BLaER1 (cell line): ENCODE data around the gene BARX2.

Source experiments
- H3K27ac ChIP-seq: shearing (Covaris generic); formaldehyde crosslinking; 2 replicates; pipeline ENCODE4 v1.8.1; 2022
- H3K27me3 ChIP-seq: shearing (Covaris generic); formaldehyde crosslinking; 2 replicates; pipeline ENCODE4 v1.8.1; 2022
- H3K36me3 ChIP-seq: shearing (Covaris generic); formaldehyde crosslinking; 2 replicates; pipeline ENCODE4 v1.8.1; 2022
- H3K4me1 ChIP-seq: shearing (Covaris generic); formaldehyde crosslinking; 2 replicates; pipeline ENCODE4 v1.8.1; 2022
- H3K4me2 ChIP-seq: shearing (Covaris generic); formaldehyde crosslinking; 2 replicates; pipeline ENCODE4 v1.8.1; 2022
- H3K4me3 ChIP-seq: shearing (Covaris generic); formaldehyde crosslinking; 2 replicates; pipeline ENCODE4 v1.8.1; 2022
- H3K9ac ChIP-seq: shearing (Covaris generic); formaldehyde crosslinking; 2 replicates; pipeline ENCODE4 v1.8.1; 2022
- H3K9me3 ChIP-seq: shearing (Covaris generic); formaldehyde crosslinking; 2 replicates; pipeline ENCODE4 v1.8.1; 2022
- H4K20me1 ChIP-seq: shearing (Covaris generic); formaldehyde crosslinking; 2 replicates; pipeline ENCODE4 v1.8.1; 2022
- Cebpa-rat ChIP-seq: shearing (Covaris generic); IDR thresholded peaks from 2 replicates; pipeline ENCODE4 v1.8.1; 2022

Gene BARX2

DNA sequence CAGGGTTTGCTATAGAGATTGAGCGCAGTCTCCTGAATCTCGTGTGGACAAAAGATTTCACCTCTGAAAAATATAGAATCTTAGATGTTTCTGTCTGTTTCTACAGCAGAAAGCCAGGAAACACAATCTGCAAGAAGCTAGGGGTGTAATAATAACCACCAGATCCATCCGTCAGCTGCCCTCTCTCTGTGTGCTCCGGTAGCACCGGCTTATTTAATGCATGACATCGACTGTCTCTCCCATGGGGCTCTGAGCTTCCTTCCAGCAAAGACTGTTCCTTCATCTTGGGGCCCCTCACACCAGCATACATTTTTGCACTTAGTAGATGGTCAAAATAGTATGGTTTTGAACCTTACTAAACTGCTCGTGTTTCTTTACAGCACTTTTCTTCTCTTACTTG lies 20.2 kb downstream of the BARX2 start:
- no peaks in the 10 kb centered on the region; the same call in 1 of the 2 replicates for H3K27me3 ChIP-seq

GRCh38 chr11:129396454-129396853 lies 20.8 kb downstream of the BARX2 start:
- Histone ChIP-seq H3K4me2 (no peak overlapping the region), H3K9me3 (0 out of 2 replicates have a peak, but pooled peaks cover 11% of the 10 kb centered on the region), H3K36me3 (no peaks in the 10 kb centered on the region), H3K4me1 (peaks cover 8% of the 10 kb centered on the region), H3K9ac (no peak overlapping the region), H3K4me3 (no peak overlapping the region), H4K20me1 (no peaks in the 10 kb centered on the region), H3K27me3 (no peaks in the 10 kb centered on the region; the same call in 1 of the 2 replicates), H3K27ac (no peak overlapping the region)
- no peak for TF ChIP-seq Cebpa-rat

More for the DNA sequence above, 20.2 kb downstream of the BARX2 start:
- TF ChIP-seq Cebpa-rat, result no peak
- Histone ChIP-seq H3K9me3 (0 out of 2 replicates have a peak, but pooled peaks cover 11% of the 10 kb centered on the region), H3K4me2 (no peak overlapping the region), H3K4me3 (no peak overlapping the region), H3K27ac (no peak overlapping the region), H3K36me3 (no peaks in the 10 kb centered on the region), H4K20me1 (no peaks in the 10 kb centered on the region), H3K4me1 (peaks cover 10% of the 10 kb centered on the region), H3K9ac (no peak overlapping the region)

GRCh38 chr11:129402206-129403171 lies 26.8 kb downstream of the BARX2 start:
- H3K4me3 ChIP-seq, result no peak overlapping the region
- TF ChIP-seq Cebpa-rat, result no peak
- H3K27ac ChIP-seq, result no peak overlapping the region
- no peaks in the 10 kb centered on the region for H3K36me3 ChIP-seq
- no peak overlapping the region for H3K9ac ChIP-seq
- H3K9me3 ChIP-seq, result 0 out of 2 replicates have a peak, but pooled peaks cover 11% of the 10 kb centered on the region
- no peaks in the 10 kb centered on the region for H3K27me3 ChIP-seq
- H3K4me2 ChIP-seq, result no peak overlapping the region
- H4K20me1 ChIP-seq, result no peaks in the 10 kb centered on the region
- H3K4me1 ChIP-seq, result no peaks in the 10 kb centered on the region

DNA sequence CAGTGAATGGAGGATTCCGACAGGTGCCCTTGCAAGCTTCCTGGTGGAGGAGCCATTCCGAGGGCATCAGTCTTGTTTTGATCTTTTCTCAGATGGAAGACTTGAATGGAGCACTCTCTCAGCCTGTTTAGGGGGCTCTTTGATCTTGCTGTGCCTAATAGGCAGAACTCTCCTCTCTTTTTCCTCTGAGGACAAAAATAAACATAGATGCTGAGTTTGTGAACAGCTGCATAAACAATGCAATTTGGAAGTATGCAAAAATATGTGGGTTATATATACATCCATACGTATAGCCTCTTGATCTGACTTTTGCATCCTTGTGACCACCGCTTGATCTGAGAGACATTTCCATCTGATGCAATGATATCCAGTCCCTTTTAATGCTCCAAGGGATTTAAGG lies 29.1 kb downstream of the BARX2 start:
- no peaks in the 10 kb centered on the region for H3K36me3 ChIP-seq
- no peaks in the 10 kb centered on the region for H3K4me1 ChIP-seq
- no peaks in the 10 kb centered on the region for H3K27me3 ChIP-seq
- no peak overlapping the region for H3K27ac ChIP-seq
- no peak overlapping the region for H3K9ac ChIP-seq
- H4K20me1 ChIP-seq, result no peaks in the 10 kb centered on the region
- 0 out of 2 replicates have a peak, but pooled peaks cover 4% of the 10 kb centered on the region for H3K9me3 ChIP-seq
- no peak overlapping the region for H3K4me3 ChIP-seq
- TF ChIP-seq Cebpa-rat, result no peak
- no peak overlapping the region for H3K4me2 ChIP-seq

DNA sequence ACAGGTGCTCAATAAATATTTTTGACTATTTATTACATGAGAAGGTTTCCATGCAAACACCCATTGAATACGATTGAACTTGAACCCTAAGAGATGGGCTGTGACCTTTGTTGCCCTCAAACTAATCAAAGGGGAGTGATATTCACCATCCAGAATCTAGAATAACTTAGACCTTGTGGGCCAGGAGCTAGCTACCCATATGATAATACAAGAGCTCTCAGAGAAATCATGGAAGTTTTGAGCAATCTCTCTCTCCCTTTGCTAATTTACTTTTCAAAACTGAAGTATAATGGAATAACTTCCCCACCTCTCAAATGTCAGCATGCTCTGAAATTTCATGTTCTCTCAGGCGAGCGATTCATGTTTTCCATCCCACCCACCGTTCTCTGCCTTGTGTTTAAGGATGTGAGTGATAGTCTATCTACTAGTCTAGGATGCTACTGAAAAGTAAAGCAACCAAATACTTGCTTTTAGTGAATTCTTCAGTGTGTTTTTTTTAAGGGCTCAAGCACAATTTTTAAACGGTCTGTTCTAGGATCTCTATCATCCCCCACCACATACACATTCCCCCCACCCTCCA lies 33.3 kb downstream of the BARX2 start:
- Histone ChIP-seq H3K4me1 (no peaks in the 10 kb centered on the region), H3K4me2 (no peak overlapping the region), H4K20me1 (no peaks in the 10 kb centered on the region), H3K27me3 (no peaks in the 10 kb centered on the region), H3K9me3 (no peaks in the 10 kb centered on the region), H3K36me3 (no peaks in the 10 kb centered on the region), H3K9ac (no peak overlapping the region), H3K27ac (no peak overlapping the region), H3K4me3 (no peak overlapping the region)
- no peak for TF ChIP-seq Cebpa-rat

- no peaks in the 10 kb centered on the region for H3K27me3 ChIP-seq
- H3K4me3 ChIP-seq, result no peak overlapping the region
- H3K27ac ChIP-seq, result no peak overlapping the region
- no peak overlapping the region for H3K9ac ChIP-seq
- no peaks in the 10 kb centered on the region for H3K4me1 ChIP-seq
- no peaks in the 10 kb centered on the region for H3K9me3 ChIP-seq
- no peaks in the 10 kb centered on the region for H4K20me1 ChIP-seq
- H3K4me2 ChIP-seq, result no peak overlapping the region
- TF ChIP-seq Cebpa-rat, result no peak
- H3K36me3 ChIP-seq, result no peaks in the 10 kb centered on the region
Measured at GRCh38 chr11:129410395-129410960, 34.8 kb downstream of the BARX2 start.

GRCh38 chr11:129412494-129412893 lies 36.8 kb downstream of the BARX2 start:
- Histone ChIP-seq H3K36me3 (no peaks in the 10 kb centered on the region), H3K4me1 (no peaks in the 10 kb centered on the region), H4K20me1 (no peaks in the 10 kb centered on the region), H3K9me3 (no peaks in the 10 kb centered on the region), H3K27me3 (no peaks in the 10 kb centered on the region), H3K4me2 (no peak overlapping the region), H3K4me3 (no peak overlapping the region), H3K9ac (no peak overlapping the region), H3K27ac (no peak overlapping the region)
- no peak for TF ChIP-seq Cebpa-rat

DNA sequence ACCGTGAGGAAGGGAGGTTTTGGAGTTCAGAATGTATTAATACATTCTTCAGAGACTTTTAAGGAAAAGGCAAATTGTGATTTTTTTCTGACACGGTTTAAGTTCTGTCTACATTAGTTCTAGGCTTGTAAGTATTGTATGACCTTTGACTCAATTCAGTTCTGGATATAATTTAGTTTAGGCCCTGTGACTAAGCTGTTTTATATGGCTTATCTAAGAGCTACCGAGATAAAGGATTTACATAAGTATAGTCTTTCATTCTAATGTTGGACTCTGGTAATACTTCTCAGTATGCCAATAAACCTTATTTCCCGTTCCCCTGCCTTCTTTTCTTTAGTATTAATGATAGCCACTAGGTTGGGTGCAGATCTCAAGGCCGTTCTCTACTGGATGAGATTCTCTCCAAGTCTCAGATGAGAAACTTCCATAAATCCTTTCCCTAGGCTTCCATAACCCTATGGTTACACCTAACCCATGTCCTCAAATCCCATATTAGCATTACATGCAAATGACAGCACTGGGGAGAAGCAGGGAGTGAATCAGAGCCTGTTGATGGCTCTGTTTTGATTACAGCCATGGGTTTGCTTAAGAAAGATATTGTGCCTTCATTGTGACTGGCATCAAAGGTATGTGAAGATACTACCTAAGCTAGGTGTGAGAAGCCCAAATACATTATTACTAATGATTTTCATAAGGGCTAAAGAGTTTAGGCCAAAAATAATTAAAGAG lies 38.7 kb downstream of the BARX2 start:
- no peak overlapping the region for H3K4me3 ChIP-seq
- no peaks in the 10 kb centered on the region for H3K9me3 ChIP-seq
- no peaks in the 10 kb centered on the region for H3K27me3 ChIP-seq
- H4K20me1 ChIP-seq, result no peaks in the 10 kb centered on the region
- no peak for TF ChIP-seq Cebpa-rat
- no peak overlapping the region for H3K9ac ChIP-seq
- H3K36me3 ChIP-seq, result no peaks in the 10 kb centered on the region
- H3K4me2 ChIP-seq, result no peak overlapping the region
- H3K27ac ChIP-seq, result no peak overlapping the region
- H3K4me1 ChIP-seq, result 0 out of 2 replicates have a peak, but pooled peaks cover 5% of the 10 kb centered on the region

GRCh38 chr11:129416080-129416820 lies 40.6 kb downstream of the BARX2 start:
- 0 out of 2 replicates have a peak, but pooled peaks cover 5% of the 10 kb centered on the region for H3K4me1 ChIP-seq
- H3K9me3 ChIP-seq, result no peaks in the 10 kb centered on the region
- H3K27me3 ChIP-seq, result no peaks in the 10 kb centered on the region
- no peak for TF ChIP-seq Cebpa-rat
- H3K4me2 ChIP-seq, result no peak overlapping the region
- H3K4me3 ChIP-seq, result no peak overlapping the region
- H3K27ac ChIP-seq, result no peak overlapping the region
- H3K9ac ChIP-seq, result no peak overlapping the region
- no peaks in the 10 kb centered on the region for H4K20me1 ChIP-seq
- H3K36me3 ChIP-seq, result no peaks in the 10 kb centered on the region
